K562 (cell line): Measurements from ENCODE around the gene TAMALIN. TPM values are rescaled to one million over a fixed set of nuclear protein-coding genes. Genes with fewer than 3 reads are reported as not detected.

Experiments
- CBFB ChIP-seq: sonication (generic); formaldehyde crosslinking; IDR thresholded peaks from 2 replicates; pipeline ENCODE4 v1.4.0; 2020; ENCODE audit warnings: mild to moderate bottlenecking, missing genetic modification reagents
- CEBPB ChIP-seq: fragments of 450-650 bp; IDR thresholded peaks from 2 replicates; pipeline ENCODE4 v1.6.1; 2016; ENCODE audit warnings: missing genetic modification characterization, missing compliant biosample characterization
- CHD4 ChIP-seq: fragments of 200-600 bp; sonication (generic); IDR thresholded peaks from 3 replicates; pipeline ENCODE4 v1.6.1; 2012; ENCODE audit warnings: low read depth, mild to moderate bottlenecking, mixed read lengths, low read length, inconsistent platforms; ENCODE audit not compliant: insufficient read depth, insufficient replicate concordance, poor library complexity, severe bottlenecking
- CREB1 ChIP-seq, 2 experiments: sonication (generic) in 1 of 2; formaldehyde crosslinking in 1 of 2; IDR thresholded peaks; 2 replicates each; pipeline versions ENCODE4 v1.6.1 to v1.8.0; 2012 to 2022; ENCODE audit warnings: inconsistent platforms in 1 of 2, mild to moderate bottlenecking in 1 of 2, missing genetic modification reagents in 1 of 2, moderate library complexity in 1 of 2
- EP300 ChIP-seq: IDR thresholded peaks from 2 replicates; pipeline ENCODE4 v1.6.1; 2012; ENCODE audit warnings: low read length, improper control_type of control experiment
- ESRRA ChIP-seq: fragments of 450-650 bp; IDR thresholded peaks from 2 replicates; pipeline ENCODE4 v1.6.1; 2014; ENCODE audit warnings: low read depth, mild to moderate bottlenecking, moderate library complexity, borderline replicate concordance
- ETV1 ChIP-seq: fragments of 450-650 bp; conservative IDR thresholded peaks from 2 replicates; pipeline ENCODE4 v1.6.1; 2016; ENCODE audit warnings: missing genetic modification characterization, control low read depth, low read depth, missing compliant biosample characterization
- FOXK2 ChIP-seq, 2 experiments: fragments of 450-650 bp; IDR thresholded peaks in 1 of 2; conservative IDR thresholded peaks in 1 of 2; 2 replicates each; pipeline ENCODE4 v1.6.1; 2016; ENCODE audit warnings: low read depth in 2 of 2, mild to moderate bottlenecking in 1 of 2
- HDAC1 ChIP-seq, 2 experiments: fragments of 450-650 bp; IDR thresholded peaks; 2 replicates each; pipeline ENCODE4 v1.6.1; 2016 to 2017; ENCODE audit warnings: inconsistent platforms in 1 of 2, mild to moderate bottlenecking in 1 of 2, moderate library complexity in 1 of 2
- MEF2A ChIP-seq: IDR thresholded peaks from 2 replicates; pipeline ENCODE4 v1.6.1; 2011; ENCODE audit warnings: low read depth, mild to moderate bottlenecking, low read length, moderate library complexity; ENCODE audit not compliant: control insufficient read depth
- NCOR1 ChIP-seq: fragments of 450-650 bp; IDR thresholded peaks from 2 replicates; pipeline ENCODE4 v1.6.1; 2016; ENCODE audit warnings: mild to moderate bottlenecking, moderate library complexity
- NFIC ChIP-seq: fragments of 450-650 bp; IDR thresholded peaks from 2 replicates; pipeline ENCODE4 v1.6.1; 2017; ENCODE audit warnings: mild to moderate bottlenecking, inconsistent platforms
- NUFIP1 ChIP-seq: fragments of 450-650 bp; IDR thresholded peaks from 2 replicates; pipeline ENCODE4 v1.6.1; 2018; ENCODE audit not compliant: partially characterized antibody
- PHF21A ChIP-seq: fragments of 450-650 bp; IDR thresholded peaks from 2 replicates; pipeline ENCODE4 v1.6.1; 2017; ENCODE audit warnings: low read depth, borderline replicate concordance
- POLR2AphosphoS5 ChIP-seq: IDR thresholded peaks from 2 replicates; pipeline ENCODE4 v1.6.1; 2011; ENCODE audit warnings: mild to moderate bottlenecking, low read depth, low read length, moderate library complexity; ENCODE audit not compliant: control insufficient read depth, insufficient read depth
- RCOR1 ChIP-seq, 2 experiments: IDR thresholded peaks; 2 replicates each; pipeline ENCODE4 v1.6.1; 2012; ENCODE audit warnings: low read depth in 2 of 2, low read length in 2 of 2, borderline replicate concordance in 1 of 2, improper control_type of control experiment in 1 of 2
- RNF2 ChIP-seq: sonication (generic); IDR thresholded peaks from 2 replicates; pipeline ENCODE4 v1.6.1; 2016
- SMAD4 ChIP-seq: fragments of 250-450 bp; sonication (Bioruptor Pico); conservative IDR thresholded peaks from 2 replicates; pipeline ENCODE4 v1.8.0; 2021; ENCODE audit warnings: inconsistent platforms, mild to moderate bottlenecking, moderate library complexity
- SMARCC2 ChIP-seq: fragments of 450-650 bp; IDR thresholded peaks from 2 replicates; pipeline ENCODE4 v1.6.1; 2017; ENCODE audit warnings: antibody characterized with exemption, moderate library complexity, mild to moderate bottlenecking, low read depth
- TCF3 ChIP-seq: sonication (generic); formaldehyde crosslinking; IDR thresholded peaks from 2 replicates; pipeline ENCODE4 v1.4.0; 2020; ENCODE audit warnings: mild to moderate bottlenecking, missing genetic modification reagents
- YY1 ChIP-seq, 3 experiments: IDR thresholded peaks; 2 replicates each; pipeline ENCODE4 v1.6.1; 2011; ENCODE audit warnings: low read length in 2 of 3, mild to moderate bottlenecking in 2 of 3, moderate library complexity in 2 of 3, borderline replicate concordance in 1 of 3, control low read depth in 1 of 3, low read depth in 1 of 3; ENCODE audit not compliant: insufficient read depth in 3 of 3, insufficient replicate concordance in 2 of 3, control insufficient read depth in 1 of 3, insufficient read length in 1 of 3; ENCODE audit errors: extremely low read depth in 1 of 3
- ZNF644 ChIP-seq: fragments of 200-800 bp; sonication (Bioruptor generic); IDR thresholded peaks from 2 replicates; pipeline ENCODE4 v1.6.1; 2016; ENCODE audit warnings: low read depth, missing genetic modification characterization, missing compliant biosample characterization
- ZNF699 ChIP-seq: fragments of 250-450 bp; sonication (Bioruptor Pico); IDR thresholded peaks from 2 replicates; pipeline ENCODE4 v1.8.0; 2021; ENCODE audit warnings: mild to moderate bottlenecking, moderate library complexity; ENCODE audit not compliant: insufficient replicate concordance
- polyA plus RNA-seq, 8 experiments: library from polyadenylated mRNA; depleted of rRNA in 4 of 8; stranded (reverse) in 5 of 8; unstranded in 3 of 8; fragments of >200 nt; fragmentation: Nextera tagmentation in 2 of 8; fragmentation: Illumina TruSeq in 1 of 8; extraction: Ambion mirVana in 2 of 8; extraction: Trizol in 1 of 8; gene quantifications; 2 replicates each; pipeline versions ENCODE4 v1.2.1 to v1.2.3, GENCODE V29; 2011 to 2014; ENCODE audit warnings: inconsistent platforms in 1 of 8, missing spikeins in 1 of 8
- total RNA-seq, 7 experiments: library from RNA; depleted of rRNA in 6 of 7; stranded (reverse); fragments of >200 nt in 6 of 7; fragmentation: Illumina TruSeq in 2 of 7; extraction: Trizol in 2 of 7; gene quantifications; 2 replicates each; pipeline versions ENCODE4 v1.2.1 to v1.2.3, GENCODE V29; 2011 to 2021; ENCODE audit warnings: low replicate concordance in 1 of 7
- TF ChIP-seq, protein P1 (sequence below), 2 experiments: fragments of 450-650 bp in 1 of 2; sonication (generic) in 1 of 2; formaldehyde crosslinking; conservative IDR thresholded peaks; 2 replicates each; pipeline versions ENCODE4 v1.4.0 to v1.8.1; 2020 to 2022; ENCODE audit warnings: mild to moderate bottlenecking in 1 of 2, missing genetic modification reagents in 1 of 2
- TF ChIP-seq, protein P2 (sequence below): fragments of 250-450 bp; sonication (Bioruptor Pico); IDR thresholded peaks from 2 replicates; pipeline ENCODE4 v1.8.0; 2022; ENCODE audit warnings: moderate library complexity, mild to moderate bottlenecking, inconsistent platforms

The TAMALIN gene
- total and polyA plus RNA-seq, 9 of the 15 experiments (the other 6 are each of a cell fraction or from before 2014, with no cell fraction given), result 0.74 to 2.2 (median 1.5) TPM; not detected in 2

DNA sequence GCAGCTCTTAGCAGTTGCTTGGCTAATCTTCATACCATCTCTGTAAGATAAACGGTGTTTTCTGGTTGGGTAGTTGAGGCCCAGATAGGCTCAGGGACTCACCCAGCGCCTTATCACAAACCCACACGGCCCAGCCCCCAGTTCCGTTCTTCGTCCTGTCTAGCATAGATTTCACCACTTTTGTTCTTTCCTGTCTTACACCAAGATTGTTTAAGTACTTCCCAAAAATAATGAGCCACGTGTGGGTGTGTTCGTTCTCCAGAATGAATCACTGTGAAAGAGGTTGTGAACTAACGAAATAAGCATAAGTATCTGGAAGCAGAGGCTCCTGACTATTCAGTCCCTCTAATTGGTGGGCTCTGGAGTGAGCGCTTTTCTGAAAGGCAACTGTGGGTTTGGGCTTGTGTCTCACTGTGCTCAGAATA, 33.9 kb upstream of the TAMALIN start (continued):
- TF ChIP-seq YY1 (IDR thresholded peaks at IDR 0.05; ENCODE audit: borderline replicate concordance in 1 of 3, control insufficient read depth in 1 of 3, extremely low read depth in 1 of 3, insufficient read depth in 3 of 3, insufficient read length in 1 of 3, insufficient replicate concordance in 2 of 3, low read depth in 1 of 3, low read length in 2 of 3) (no peak), CHD4 (peak; percentile 24), CREB1 (IDR thresholded peaks at IDR 0.05) (peak; percentile 21; the same call in 1 of the 2 replicates), CREB1 (CRISPR knock-in tag; IDR thresholded peaks at IDR 0.05) (no peak), FOXK2 (conservative IDR thresholded peaks at IDR 0.05 in 1 of 2, IDR thresholded peaks at IDR 0.05 in 1 of 2; ENCODE audit: low read depth in 2 of 2) (peak; percentile 74 to 78), CBFB (CRISPR knock-in tag) (no peak), EP300 (peak; percentile 97), RNF2 (peak; percentile 95), NUFIP1 (no peak), PHF21A (no peak), POLR2AphosphoS5 (peak; percentile 89), RCOR1 (IDR thresholded peaks at IDR 0.05; ENCODE audit: borderline replicate concordance in 1 of 2, low read depth in 2 of 2, low read length in 2 of 2) (peak; percentile 90 to 99), HDAC1 (IDR thresholded peaks at IDR 0.05) (peak in 1 of 2 experiments; percentile 95; a peak in 2 of 4 replicates), MEF2A (0 out of 2 replicates have a peak, but pooled peaks have one; percentile 54), ZNF644 (tag) (peak; percentile 79; the same call in 1 of the 2 replicates), ETV1 (tag) (peak; percentile 90), ZNF699 (CRISPR knock-in tag) (no peak), TCF3 (CRISPR knock-in tag) (peak; percentile 94), SMARCC2 (peak; percentile 94), SMAD4 (CRISPR knock-in tag) (peak; percentile 94), NFIC (peak; percentile 80), CEBPB (peak; percentile 50; the same call in 1 of the 2 replicates), ESRRA (no peak), NCOR1 (peak; percentile 94)
- TF ChIP-seq, protein P1, sequence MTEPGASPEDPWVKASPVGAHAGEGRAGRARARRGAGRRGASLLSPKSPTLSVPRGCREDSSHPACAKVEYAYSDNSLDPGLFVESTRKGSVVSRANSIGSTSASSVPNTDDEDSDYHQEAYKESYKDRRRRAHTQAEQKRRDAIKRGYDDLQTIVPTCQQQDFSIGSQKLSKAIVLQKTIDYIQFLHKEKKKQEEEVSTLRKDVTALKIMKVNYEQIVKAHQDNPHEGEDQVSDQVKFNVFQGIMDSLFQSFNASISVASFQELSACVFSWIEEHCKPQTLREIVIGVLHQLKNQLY (CRISPR knock-in tag; conservative IDR thresholded peaks at IDR 0.05), result no peak
- TF ChIP-seq, protein P2, sequence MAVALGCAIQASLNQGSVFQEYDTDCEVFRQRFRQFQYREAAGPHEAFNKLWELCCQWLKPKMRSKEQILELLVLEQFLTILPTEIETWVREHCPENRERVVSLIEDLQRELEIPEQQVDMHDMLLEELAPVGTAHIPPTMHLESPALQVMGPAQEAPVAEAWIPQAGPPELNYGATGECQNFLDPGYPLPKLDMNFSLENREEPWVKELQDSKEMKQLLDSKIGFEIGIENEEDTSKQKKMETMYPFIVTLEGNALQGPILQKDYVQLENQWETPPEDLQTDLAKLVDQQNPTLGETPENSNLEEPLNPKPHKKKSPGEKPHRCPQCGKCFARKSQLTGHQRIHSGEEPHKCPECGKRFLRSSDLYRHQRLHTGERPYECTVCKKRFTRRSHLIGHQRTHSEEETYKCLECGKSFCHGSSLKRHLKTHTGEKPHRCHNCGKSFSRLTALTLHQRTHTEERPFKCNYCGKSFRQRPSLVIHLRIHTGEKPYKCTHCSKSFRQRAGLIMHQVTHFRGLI (CRISPR knock-in tag), result 0 out of 2 replicates have a peak, but pooled peaks have one; percentile 3
- TF ChIP-seq, all 486 proteins: peak for 127
